Vagina (tissue), 2 donors: Measurements from ENCODE around the gene VANGL2. TPM values are rescaled to one million over a fixed set of nuclear protein-coding genes. Genes with fewer than 3 reads are reported as not detected.
A peak's percentile ranks its signal among the peaks of the same experiment; 100 is the strongest.

Experiments
- DNase-seq, 2 donors: peaks; one replicate each; pipeline ENCODE4 v3.0.0-alpha.2; 2017; ENCODE audit errors: extremely low spot score in 2 of 2
- H3K27ac ChIP-seq: fragments of 200-600 bp; sonication (generic); one replicate; pipeline ENCODE4 v1.5.1; 2019
- H3K27me3 ChIP-seq: fragments of 200-600 bp; sonication (generic); one replicate; pipeline ENCODE4 v1.5.1; 2019
- H3K36me3 ChIP-seq, 2 donors: fragments of 200-600 bp; sonication (generic); one replicate each; pipeline ENCODE4 v1.5.1; 2017 to 2019
- H3K4me1 ChIP-seq: fragments of 200-600 bp; sonication (generic); one replicate; pipeline ENCODE4 v1.5.1; 2019
- H3K4me3 ChIP-seq, 2 donors: fragments of 200-600 bp; sonication (generic); 1 replicate in 1 of 2; 2 replicates in 1 of 2; pipeline ENCODE4 v1.5.1; 2016 to 2019
- H3K9me3 ChIP-seq: fragments of 200-600 bp; sonication (generic); one replicate; pipeline ENCODE4 v1.5.1; 2019
- POLR2A ChIP-seq, 2 donors: fragments of 450-650 bp; IDR thresholded peaks; one replicate each; pipeline ENCODE4 v1.6.1; 2017; ENCODE audit warnings: antibody characterized with exemption in 2 of 2, mild to moderate bottlenecking in 2 of 2, moderate library complexity in 2 of 2
- POLR2AphosphoS5 ChIP-seq, 2 donors: sonication (generic); formaldehyde crosslinking; IDR thresholded peaks; one replicate each; pipeline ENCODE4 v1.9.0; 2017; ENCODE audit warnings: antibody characterized with exemption in 2 of 2, mild to moderate bottlenecking in 2 of 2, low read depth in 1 of 2; ENCODE audit not compliant: insufficient read depth in 1 of 2
- intact Hi-C: fragments of 100-400 bp; cut with DNase I; formaldehyde crosslinking; loops from one replicate; pipeline ENCODE4 v1.15.1; 2023
- total RNA-seq: library from RNA; depleted of rRNA; stranded (reverse); fragments of >200 nt; gene quantifications from one replicate; pipeline ENCODE4 v1.2.3, GENCODE V29; 2016
- TF ChIP-seq, protein P1 (sequence below), 3 experiments: fragments of 450-650 bp in 2 of 3; fragments of 200-600 bp in 1 of 3; sonication (generic) in 1 of 3; IDR thresholded peaks; one replicate each; pipeline ENCODE4 v1.5.1; 2017 to 2019; ENCODE audit warnings: antibody characterized with exemption in 3 of 3, mild to moderate bottlenecking in 2 of 3, moderate library complexity in 2 of 3

VANGL2 gene
- total RNA-seq, 1 donor from 2014 or later, result 11.0 TPM

DNA sequence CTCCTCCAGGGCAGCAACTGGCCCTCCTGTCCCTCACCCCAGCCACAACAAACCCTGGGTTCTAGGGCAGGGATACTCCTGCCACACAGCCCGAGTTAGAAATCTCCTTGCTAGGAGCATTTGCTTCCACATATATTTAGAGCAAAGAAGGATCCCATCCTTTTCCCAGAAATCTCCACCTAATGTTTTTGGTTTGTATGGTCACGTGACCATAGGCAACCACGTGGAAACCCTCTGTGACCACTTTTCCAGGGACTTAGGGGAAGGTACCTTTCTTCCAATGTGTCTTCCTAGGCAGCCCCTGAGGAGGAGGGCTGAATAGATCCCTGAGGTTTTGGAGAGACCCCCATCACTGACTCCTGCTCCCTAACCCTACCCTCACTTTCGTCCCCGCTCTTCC is 25.5 kb downstream of the VANGL2 start:
- H3K9me3 ChIP-seq, result no peaks in the 10 kb centered on the region
- H3K27me3 ChIP-seq, result no peaks in the 10 kb centered on the region
- H3K27ac ChIP-seq, result no peak overlapping the region
- intact Hi-C loops, result no loop called here
- TF ChIP-seq POLR2A (IDR thresholded peaks at IDR 0.05) (no peak), POLR2AphosphoS5 (IDR thresholded peaks at IDR 0.05; ENCODE audit: insufficient read depth in 1 of 2, low read depth in 1 of 2) (no peak)
- TF ChIP-seq, protein P1, sequence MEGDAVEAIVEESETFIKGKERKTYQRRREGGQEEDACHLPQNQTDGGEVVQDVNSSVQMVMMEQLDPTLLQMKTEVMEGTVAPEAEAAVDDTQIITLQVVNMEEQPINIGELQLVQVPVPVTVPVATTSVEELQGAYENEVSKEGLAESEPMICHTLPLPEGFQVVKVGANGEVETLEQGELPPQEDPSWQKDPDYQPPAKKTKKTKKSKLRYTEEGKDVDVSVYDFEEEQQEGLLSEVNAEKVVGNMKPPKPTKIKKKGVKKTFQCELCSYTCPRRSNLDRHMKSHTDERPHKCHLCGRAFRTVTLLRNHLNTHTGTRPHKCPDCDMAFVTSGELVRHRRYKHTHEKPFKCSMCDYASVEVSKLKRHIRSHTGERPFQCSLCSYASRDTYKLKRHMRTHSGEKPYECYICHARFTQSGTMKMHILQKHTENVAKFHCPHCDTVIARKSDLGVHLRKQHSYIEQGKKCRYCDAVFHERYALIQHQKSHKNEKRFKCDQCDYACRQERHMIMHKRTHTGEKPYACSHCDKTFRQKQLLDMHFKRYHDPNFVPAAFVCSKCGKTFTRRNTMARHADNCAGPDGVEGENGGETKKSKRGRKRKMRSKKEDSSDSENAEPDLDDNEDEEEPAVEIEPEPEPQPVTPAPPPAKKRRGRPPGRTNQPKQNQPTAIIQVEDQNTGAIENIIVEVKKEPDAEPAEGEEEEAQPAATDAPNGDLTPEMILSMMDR (IDR thresholded peaks at IDR 0.05), result no peak
- DNase-seq, result no peak
- peaks cover 0 to 33% of the 10 kb centered on the region in 2 donors for H3K36me3 ChIP-seq
- no peak overlapping the region for H3K4me3 ChIP-seq
- no peaks in the 10 kb centered on the region for H3K4me1 ChIP-seq

DNA sequence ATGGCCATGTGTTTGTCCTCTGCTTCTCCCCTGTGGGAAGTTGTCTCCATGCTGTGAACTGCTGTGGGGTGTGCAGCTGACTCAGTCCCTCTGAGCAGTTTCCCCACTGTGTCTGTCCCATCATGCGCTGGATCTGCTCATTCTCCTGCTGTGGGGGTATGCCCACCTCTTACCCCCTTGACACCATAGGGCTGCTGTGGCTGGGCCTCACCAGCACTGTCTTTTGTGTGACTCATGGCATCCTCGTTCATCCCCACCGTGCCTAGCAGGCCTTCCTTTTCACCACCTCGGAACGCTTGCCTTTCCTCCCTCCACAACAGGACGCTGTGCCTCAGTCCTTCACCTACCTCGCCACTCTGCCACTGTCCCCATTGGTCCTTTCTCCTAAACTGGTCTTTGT is 27.3 kb downstream of the VANGL2 start:
- TF ChIP-seq POLR2A (IDR thresholded peaks at IDR 0.05) (no peak), POLR2AphosphoS5 (IDR thresholded peaks at IDR 0.05; ENCODE audit: insufficient read depth in 1 of 2, low read depth in 1 of 2) (no peak)
- TF ChIP-seq, protein P1 (IDR thresholded peaks at IDR 0.05), result no peak
- H3K4me1 ChIP-seq, result no peaks in the 10 kb centered on the region
- H3K4me3 ChIP-seq, result no peak overlapping the region
- no peak for DNase-seq
- no peak overlapping the region for H3K27ac ChIP-seq
- peaks cover 0 to 33% of the 10 kb centered on the region in 2 donors for H3K36me3 ChIP-seq
- intact Hi-C loops, result no loop called here
- no peaks in the 10 kb centered on the region for H3K27me3 ChIP-seq
- H3K9me3 ChIP-seq, result no peaks in the 10 kb centered on the region

DNA sequence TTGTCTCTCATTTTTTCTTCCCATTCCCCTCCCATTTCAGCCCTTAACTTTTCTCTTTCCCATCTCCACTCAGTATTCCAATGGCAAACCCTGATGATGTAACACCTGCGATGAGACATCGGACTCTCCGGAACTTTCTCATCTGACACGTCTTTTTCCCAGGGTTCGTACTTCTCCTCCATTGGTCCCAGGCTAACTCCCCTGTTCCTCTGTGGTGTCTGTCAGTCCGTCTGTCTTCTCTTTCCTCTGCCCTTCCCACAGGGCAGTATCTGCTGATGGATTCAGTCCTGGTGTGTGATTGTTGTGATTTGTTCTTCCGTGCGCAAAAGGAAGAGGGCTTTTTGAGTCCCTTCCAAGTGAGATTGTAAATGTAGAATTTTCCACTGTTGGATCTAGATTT is 27.7 kb downstream of the VANGL2 start:
- intact Hi-C loops, result no loop called here
- no peaks in the 10 kb centered on the region for H3K27me3 ChIP-seq
- H3K4me1 ChIP-seq, result no peaks in the 10 kb centered on the region
- H3K36me3 ChIP-seq, result peaks cover 0 to 33% of the 10 kb centered on the region in 2 donors
- H3K4me3 ChIP-seq, result no peak overlapping the region
- H3K9me3 ChIP-seq, result no peaks in the 10 kb centered on the region
- no peak for TF ChIP-seq POLR2AphosphoS5 (IDR thresholded peaks at IDR 0.05; ENCODE audit: insufficient read depth in 1 of 2, low read depth in 1 of 2)
- TF ChIP-seq POLR2A (IDR thresholded peaks at IDR 0.05), result no peak
- TF ChIP-seq, protein P1 (IDR thresholded peaks at IDR 0.05), result no peak
- no peak for DNase-seq
- H3K27ac ChIP-seq, result no peak overlapping the region

DNA sequence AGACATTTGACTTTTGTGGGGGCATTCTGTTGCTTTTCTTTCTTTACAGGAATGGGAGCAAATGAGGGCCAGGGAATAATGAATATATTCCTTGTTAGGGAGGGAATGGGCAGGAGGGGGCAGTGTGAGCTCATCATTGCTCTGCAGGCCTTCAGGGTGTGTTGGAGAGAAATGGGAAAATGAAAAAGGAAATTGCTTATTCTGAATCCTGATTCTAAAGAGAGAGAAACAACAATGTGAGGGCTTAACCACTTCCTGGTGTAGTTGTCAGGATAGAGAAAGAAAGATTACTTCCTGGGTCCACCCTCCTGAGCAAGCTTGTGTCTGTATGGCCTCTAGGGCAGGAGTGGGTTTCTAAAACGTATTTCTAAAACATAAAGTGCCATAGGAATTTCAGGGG is 28.3 kb downstream of the VANGL2 start:
- peaks cover 0 to 33% of the 10 kb centered on the region in 2 donors for H3K36me3 ChIP-seq
- H3K27ac ChIP-seq, result no peak overlapping the region
- no peaks in the 10 kb centered on the region for H3K27me3 ChIP-seq
- intact Hi-C loops, result no loop called here
- H3K4me3 ChIP-seq, result no peak overlapping the region
- TF ChIP-seq, protein P1 (IDR thresholded peaks at IDR 0.05), result peak in 1 of 3 experiments; percentile 2
- no peak for TF ChIP-seq POLR2A (IDR thresholded peaks at IDR 0.05)
- H3K9me3 ChIP-seq, result no peaks in the 10 kb centered on the region
- no peak for DNase-seq
- no peaks in the 10 kb centered on the region for H3K4me1 ChIP-seq

DNA sequence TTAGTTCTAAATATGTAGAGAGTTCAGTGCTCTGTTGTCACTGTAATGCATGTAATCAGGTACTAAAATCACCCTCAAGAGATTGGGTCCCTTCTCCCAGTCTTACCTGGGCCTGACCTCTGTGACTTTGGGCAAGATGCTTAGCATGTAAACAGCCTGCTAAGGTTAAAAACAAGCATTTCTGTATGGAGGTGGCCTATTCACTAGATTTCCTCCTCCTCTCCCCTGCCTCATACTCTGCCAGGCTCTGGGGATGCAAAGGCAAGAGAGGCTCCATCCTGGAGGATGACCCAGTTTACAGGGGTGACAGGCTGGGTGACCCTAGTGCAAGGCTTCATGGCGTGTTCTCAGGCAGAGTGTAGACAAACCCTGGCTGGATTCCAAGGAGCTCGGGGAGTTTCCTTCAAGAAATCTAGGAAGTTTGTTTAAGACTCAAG is 28.8 kb downstream of the VANGL2 start:
- Histone ChIP-seq H3K9me3 (no peaks in the 10 kb centered on the region), H3K4me1 (no peaks in the 10 kb centered on the region), H3K36me3 (peaks cover 0 to 28% of the 10 kb centered on the region in 2 donors), H3K4me3 (no peak overlapping the region), H3K27ac (no peak overlapping the region), H3K27me3 (no peaks in the 10 kb centered on the region)
- DNase-seq, result no peak
- TF ChIP-seq POLR2AphosphoS5 (IDR thresholded peaks at IDR 0.05; ENCODE audit: insufficient read depth in 1 of 2, low read depth in 1 of 2), result no peak
- TF ChIP-seq, protein P1 (IDR thresholded peaks at IDR 0.05), result no peak
- intact Hi-C loops, result no loop called here
